Transverse colon (tissue), 4 donors: Measurements from ENCODE around the gene RPL28.

Experiments
- EP300 ChIP-seq: sonication (generic); formaldehyde crosslinking; IDR thresholded peaks from one replicate; pipeline ENCODE4 v1.6.1; 2017; ENCODE audit warnings: antibody characterized with exemption, low read depth
- POLR2A ChIP-seq: fragments of 450-650 bp; IDR thresholded peaks from one replicate; pipeline ENCODE4 v1.6.1; 2016; ENCODE audit warnings: antibody characterized with exemption, mild to moderate bottlenecking, moderate library complexity
- POLR2AphosphoS5 ChIP-seq, 3 donors: sonication (generic); formaldehyde crosslinking; IDR thresholded peaks; one replicate each; pipeline ENCODE4 v1.6.1; 2016; ENCODE audit warnings: antibody characterized with exemption in 3 of 3
- TF ChIP-seq, protein P1 (sequence below), 5 experiments: fragments of 200-600 bp in 3 of 5; fragments of 450-650 bp in 2 of 5; sonication (generic) in 3 of 5; IDR thresholded peaks; 1 replicate in 2 of 5; 2 replicates in 3 of 5; pipeline ENCODE4 v1.5.1; 2016 to 2017; ENCODE audit warnings: antibody characterized with exemption in 5 of 5, inconsistent platforms in 3 of 5, mild to moderate bottlenecking in 2 of 5, moderate library complexity in 1 of 5

DNA sequence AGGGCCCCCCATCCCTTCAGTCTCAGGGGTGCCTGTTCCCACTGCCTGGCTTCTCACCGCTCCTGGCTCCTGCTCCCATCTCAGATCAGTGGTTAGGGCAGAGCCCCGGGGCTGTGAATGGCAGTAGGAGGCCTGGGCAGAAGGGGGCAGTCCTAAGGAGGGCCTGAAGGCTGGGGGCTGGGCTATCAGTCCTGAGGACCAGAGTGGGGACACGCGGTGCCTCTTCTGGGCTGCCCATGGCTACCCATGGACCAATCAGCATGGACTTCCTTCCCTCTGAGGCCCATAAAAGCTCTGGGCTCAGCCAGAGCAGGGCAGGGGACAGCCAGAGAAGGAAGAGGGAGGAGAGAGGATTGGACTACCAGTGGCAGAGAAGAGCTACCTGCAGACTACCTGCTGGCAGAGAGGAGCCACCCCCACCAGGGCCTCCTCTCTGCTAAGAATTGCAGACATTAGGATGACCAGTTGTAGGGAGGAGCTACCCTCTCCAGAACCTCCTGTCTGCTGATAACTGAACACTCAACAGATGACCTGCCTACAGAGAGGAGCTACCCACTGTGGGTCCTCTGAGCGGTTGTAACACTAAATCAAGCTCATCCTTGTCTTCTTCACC is 34.0 kb downstream of the RPL28 start:
- TF ChIP-seq, protein P1, sequence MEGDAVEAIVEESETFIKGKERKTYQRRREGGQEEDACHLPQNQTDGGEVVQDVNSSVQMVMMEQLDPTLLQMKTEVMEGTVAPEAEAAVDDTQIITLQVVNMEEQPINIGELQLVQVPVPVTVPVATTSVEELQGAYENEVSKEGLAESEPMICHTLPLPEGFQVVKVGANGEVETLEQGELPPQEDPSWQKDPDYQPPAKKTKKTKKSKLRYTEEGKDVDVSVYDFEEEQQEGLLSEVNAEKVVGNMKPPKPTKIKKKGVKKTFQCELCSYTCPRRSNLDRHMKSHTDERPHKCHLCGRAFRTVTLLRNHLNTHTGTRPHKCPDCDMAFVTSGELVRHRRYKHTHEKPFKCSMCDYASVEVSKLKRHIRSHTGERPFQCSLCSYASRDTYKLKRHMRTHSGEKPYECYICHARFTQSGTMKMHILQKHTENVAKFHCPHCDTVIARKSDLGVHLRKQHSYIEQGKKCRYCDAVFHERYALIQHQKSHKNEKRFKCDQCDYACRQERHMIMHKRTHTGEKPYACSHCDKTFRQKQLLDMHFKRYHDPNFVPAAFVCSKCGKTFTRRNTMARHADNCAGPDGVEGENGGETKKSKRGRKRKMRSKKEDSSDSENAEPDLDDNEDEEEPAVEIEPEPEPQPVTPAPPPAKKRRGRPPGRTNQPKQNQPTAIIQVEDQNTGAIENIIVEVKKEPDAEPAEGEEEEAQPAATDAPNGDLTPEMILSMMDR (IDR thresholded peaks at IDR 0.05), result no peak
- no peak for TF ChIP-seq POLR2A
- TF ChIP-seq POLR2AphosphoS5 (IDR thresholded peaks at IDR 0.05), result no peak
- no peak for TF ChIP-seq EP300
